IMR-90 (cell line): ENCODE measurements around the gene CLEC1A. TPM values are rescaled to one million over a fixed set of nuclear protein-coding genes. Genes with fewer than 3 reads are reported as not detected.

Experiments
- ATAC-seq: fragments of 200-7000 bp; cut with Tn5 transposase; 2 replicates; pipeline ENCODE4 v1.9.1; 2020; ENCODE audit warnings: low read depth, mild to moderate bottlenecking, moderate library complexity
- BruUV-seq: library from RNA; stranded (reverse); fragments of 400-500 nt; replicated peaks from 2 replicates; lab custom pipeline; 2021; lab: Mats Ljungman, UMichigan
- CTCF ChIA-PET: fragments of 300-600 bp; formaldehyde crosslinking; extraction: SDS; loops from one replicate; lab custom pipeline; 2021; ENCODE audit warnings: antibody characterized with exemption; lab: Yijun Ruan, JAX
- POLR2A ChIA-PET: fragments of 300-600 bp; sonication (Branson Sonifier 250); formaldehyde crosslinking; loops from one replicate; lab custom pipeline; 2022; ENCODE audit warnings: antibody characterized with exemption; ENCODE audit not compliant: unreplicated experiment; lab: Charles Lee
- DNase-seq: peaks from one replicate; pipeline ENCODE4 v3.0.0; 2013
- H2AFZ ChIP-seq: replicated peaks from 2 replicates; pipeline ENCODE3; 2013; ENCODE audit warnings: low read length, mild to moderate bottlenecking; ENCODE audit not compliant: poor library complexity
- H2AK5ac ChIP-seq: 2 replicates; pipeline ENCODE4 v1.6.1; 2013; ENCODE audit warnings: low read depth, low read length, inconsistent platforms
- H2AK9ac ChIP-seq: replicated peaks from 2 replicates; pipeline ENCODE3; 2013; ENCODE audit warnings: mild to moderate bottlenecking, low read depth, low read length, moderate library complexity; ENCODE audit not compliant: poor library complexity
- H2BK120ac ChIP-seq: 2 replicates; pipeline ENCODE4 v1.6.1; 2013; ENCODE audit warnings: low read depth, low read length, inconsistent platforms
- H2BK15ac ChIP-seq: 3 replicates; pipeline ENCODE4 v1.6.1; 2013; ENCODE audit warnings: low read depth, low read length, inconsistent platforms
- H2BK20ac ChIP-seq: 2 replicates; pipeline ENCODE4 v1.6.1; 2013; ENCODE audit warnings: low read depth, mild to moderate bottlenecking, inconsistent platforms, low read length, moderate library complexity
- H2BK5ac ChIP-seq: 2 replicates; pipeline ENCODE4 v1.6.1; 2013; ENCODE audit warnings: mild to moderate bottlenecking, low read depth, low read length, inconsistent platforms; ENCODE audit not compliant: poor library complexity, severe bottlenecking
- H3K14ac ChIP-seq: replicated peaks from 2 replicates; pipeline ENCODE4 v1.6.1; 2013; ENCODE audit warnings: low read depth, low read length, inconsistent platforms
- H3K18ac ChIP-seq: 2 replicates; pipeline ENCODE4 v1.6.1; 2013; ENCODE audit warnings: low read depth, low read length, control low read depth
- H3K23ac ChIP-seq: 2 replicates; pipeline ENCODE4 v1.6.1; 2013; ENCODE audit warnings: low read depth, low read length, inconsistent platforms
- H3K27ac ChIP-seq: 2 replicates; pipeline ENCODE4 v1.5.1; 2013; ENCODE audit warnings: mild to moderate bottlenecking, control low read depth, low read length; ENCODE audit not compliant: insufficient read depth
- H3K27me3 ChIP-seq: 2 replicates; pipeline ENCODE4 v1.6.1; 2013; ENCODE audit warnings: low read length; ENCODE audit not compliant: control insufficient read depth, insufficient read depth
- H3K36me3 ChIP-seq: 2 replicates; pipeline ENCODE4 v1.6.1; 2013; ENCODE audit warnings: low read length, mixed read lengths; ENCODE audit not compliant: control insufficient read depth, insufficient read depth
- H3K4ac ChIP-seq: 2 replicates; pipeline ENCODE4 v1.6.1; 2013; ENCODE audit warnings: low read depth, low read length, inconsistent platforms
- H3K4me1 ChIP-seq: 2 replicates; pipeline ENCODE4 v1.6.1; 2013; ENCODE audit warnings: low read length, mixed read lengths; ENCODE audit not compliant: control insufficient read depth, insufficient read depth
- H3K4me2 ChIP-seq: 2 replicates; pipeline ENCODE4 v1.6.1; 2013; ENCODE audit warnings: low read depth, mild to moderate bottlenecking, control low read depth, low read length, moderate library complexity
- H3K4me3 ChIP-seq: 2 replicates; pipeline ENCODE4 v1.5.1; 2013; ENCODE audit warnings: low read depth, mild to moderate bottlenecking, control low read depth, low read length, moderate library complexity; ENCODE audit not compliant: insufficient read depth
- H3K56ac ChIP-seq: 2 replicates; pipeline ENCODE4 v1.6.1; 2013; ENCODE audit warnings: low read length, inconsistent platforms; ENCODE audit not compliant: insufficient read depth; ENCODE audit errors: extremely low read depth
- H3K79me1 ChIP-seq, 2 experiments: 2 replicates each; pipeline ENCODE4 v1.6.1; 2013; ENCODE audit warnings: low read length in 2 of 2, inconsistent platforms in 1 of 2, low read depth in 1 of 2
- H3K9ac ChIP-seq: 2 replicates; pipeline ENCODE4 v1.6.1; 2013; ENCODE audit warnings: low read depth, low read length, control low read depth
- H3K9me1 ChIP-seq: 2 replicates; pipeline ENCODE4 v1.6.1; 2013; ENCODE audit warnings: low read length, inconsistent platforms; ENCODE audit not compliant: insufficient read depth
- H3K9me3 ChIP-seq: 2 replicates; pipeline ENCODE4 v1.6.1; 2013; ENCODE audit warnings: low read length; ENCODE audit not compliant: control insufficient read depth, insufficient read depth
- H4K20me1 ChIP-seq: 2 replicates; pipeline ENCODE4 v1.6.1; 2013; ENCODE audit warnings: low read length, inconsistent platforms; ENCODE audit not compliant: insufficient read depth
- H4K5ac ChIP-seq: 2 replicates; pipeline ENCODE4 v1.6.1; 2013; ENCODE audit warnings: mild to moderate bottlenecking, low read depth, low read length, control low read depth
- H4K8ac ChIP-seq, 2 experiments: 2 replicates each; pipeline ENCODE4 v1.6.1; 2013; ENCODE audit warnings: low read depth in 2 of 2, low read length in 2 of 2, control low read depth in 1 of 2, inconsistent platforms in 1 of 2
- H4K91ac ChIP-seq: 2 replicates; pipeline ENCODE4 v1.6.1; 2013; ENCODE audit warnings: low read depth, low read length, inconsistent platforms; ENCODE audit not compliant: insufficient read depth
- BHLHE40 ChIP-seq: fragments of 150-350 bp; IDR thresholded peaks from 2 replicates; pipeline ENCODE4 v1.6.1; 2016; ENCODE audit warnings: mild to moderate bottlenecking, low read depth, low read length
- CEBPB ChIP-seq: IDR thresholded peaks from 2 replicates; pipeline ENCODE4 v1.6.1; 2012; ENCODE audit warnings: low read depth, low read length, improper control_type of control experiment
- CHD1 ChIP-seq: IDR thresholded peaks from 2 replicates; pipeline ENCODE4 v1.6.1; 2012; ENCODE audit warnings: low read depth, low read length, improper control_type of control experiment
- CTCF ChIP-seq: conservative IDR thresholded peaks from 2 replicates; pipeline ENCODE4 v1.5.1; 2012; ENCODE audit warnings: mild to moderate bottlenecking, low read depth, low read length, improper control_type of control experiment
- ELK1 ChIP-seq: fragments of 150-350 bp; IDR thresholded peaks from 2 replicates; pipeline ENCODE4 v1.6.1; 2016; ENCODE audit warnings: low read depth, mild to moderate bottlenecking, low read length, moderate library complexity, borderline replicate concordance
- FOS ChIP-seq: fragments of 150-350 bp; IDR thresholded peaks from 2 replicates; pipeline ENCODE4 v1.6.1; 2016; ENCODE audit warnings: low read depth, low read length
- MAFK ChIP-seq: IDR thresholded peaks from 2 replicates; pipeline ENCODE4 v1.6.1; 2012; ENCODE audit warnings: low read depth, low read length, improper control_type of control experiment
- MAZ ChIP-seq: IDR thresholded peaks from 2 replicates; pipeline ENCODE4 v1.6.1; 2012; ENCODE audit warnings: low read depth, mild to moderate bottlenecking, low read length, improper control_type of control experiment, moderate library complexity, borderline replicate concordance
- MXI1 ChIP-seq: IDR thresholded peaks from 2 replicates; pipeline ENCODE4 v1.6.1; 2012; ENCODE audit warnings: low read depth, mild to moderate bottlenecking, low read length, moderate library complexity, borderline replicate concordance
- NFE2L2 ChIP-seq: fragments of 150-350 bp; IDR thresholded peaks from 2 replicates; pipeline ENCODE4 v1.6.1; 2016; ENCODE audit warnings: low read depth, mild to moderate bottlenecking, low read length
- POLR2A ChIP-seq: IDR thresholded peaks from 2 replicates; pipeline ENCODE4 v1.6.1; 2012; ENCODE audit warnings: mild to moderate bottlenecking, low read depth, low read length
- RAD21 ChIP-seq: IDR thresholded peaks from 2 replicates; pipeline ENCODE4 v1.6.1; 2012; ENCODE audit warnings: low read length, improper control_type of control experiment
- RCOR1 ChIP-seq: IDR thresholded peaks from 2 replicates; pipeline ENCODE4 v1.6.1; 2012; ENCODE audit warnings: mild to moderate bottlenecking, low read length, improper control_type of control experiment; ENCODE audit not compliant: insufficient replicate concordance
- RFX5 ChIP-seq: IDR thresholded peaks from 2 replicates; pipeline ENCODE4 v1.8.0; 2012; ENCODE audit warnings: low read depth, mild to moderate bottlenecking, low read length, moderate library complexity
- SMC3 ChIP-seq: fragments of 150-350 bp; IDR thresholded peaks from 2 replicates; pipeline ENCODE4 v1.6.1; 2016; ENCODE audit warnings: low read depth, mild to moderate bottlenecking, antibody characterized with exemption, low read length, moderate library complexity
- USF2 ChIP-seq: fragments of 150-350 bp; IDR thresholded peaks from 2 replicates; pipeline ENCODE4 v1.6.1; 2017; ENCODE audit warnings: mild to moderate bottlenecking, antibody characterized with exemption, low read length, low read depth
- WGBS, 2 experiments: methylation state at CpG; one replicate each; pipeline versions ENCODE4 v1.1.5 to v1.1.7; 2013; ENCODE audit warnings: missing lambda C conversion rate in 2 of 2; ENCODE audit not compliant: insufficient read length in 1 of 2; ENCODE audit errors: extremely low coverage in 2 of 2; 5-methylcytosine and 5-hydroxymethylcytosine counted together
- dilution Hi-C: fragments of 300-500 bp; cut with HindIII; formaldehyde crosslinking; loops from one replicate; pipeline ENCODE4 v1.14.3; 2018; ENCODE audit warnings: low sequenced_read_pairs; ENCODE audit not compliant: unreplicated experiment
- in situ Hi-C: fragments of 300-500 bp; cut with MboI; formaldehyde crosslinking; loops from 3 replicates; pipeline ENCODE4 v1.14.3; 2019; ENCODE audit warnings: low sequenced_read_pairs, inconsistent platforms, mixed read lengths
- intact Hi-C: fragments of 100-400 bp; cut with micrococcal nuclease; formaldehyde crosslinking; loops from 2 replicates; pipeline ENCODE4 v1.10.0; 2022
- polyA plus RNA-seq, 3 experiments: library from polyadenylated mRNA; depleted of rRNA; stranded (reverse); fragments of >200 nt; gene quantifications; 2 replicates each; pipeline ENCODE4 v1.2.3, GENCODE V29; 2012; ENCODE audit warnings: low replicate concordance in 1 of 3
- total RNA-seq: library from RNA; depleted of rRNA; stranded (reverse); fragments of >200 nt; gene quantifications from 2 replicates; pipeline ENCODE4 v1.2.3, GENCODE V29; 2012

CLEC1A gene
- total and polyA plus RNA-seq, 2 of the 4 experiments (the other 2 are of a cell fraction) = not detected

DNA sequence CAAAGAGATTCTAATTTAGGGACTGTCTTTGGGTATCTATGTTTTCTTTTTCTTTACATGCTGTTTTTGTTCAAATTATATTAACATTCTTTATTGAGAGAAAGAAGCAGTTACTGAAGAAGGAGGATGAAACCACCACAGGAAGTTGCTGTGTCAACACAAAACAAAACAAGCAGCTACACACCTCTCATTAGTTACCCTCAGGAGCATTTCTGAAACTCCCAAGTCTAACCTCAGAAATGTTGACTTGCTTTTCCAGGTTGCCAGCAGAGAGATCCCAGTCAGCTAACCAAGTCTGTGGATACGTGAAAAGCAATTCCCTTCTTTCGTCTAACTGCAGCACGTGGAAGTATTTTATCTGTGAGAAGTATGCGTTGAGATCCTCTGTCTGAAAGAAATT lies 33.5 kb downstream of the CLEC1A start:
- Histone ChIP-seq H2AFZ (no peak overlapping the region), H2BK120ac (no peak overlapping the region), H2BK15ac (no peak overlapping the region), H3K14ac (no peak overlapping the region), H3K9ac (no peak overlapping the region), H4K20me1 (no peaks in the 10 kb centered on the region), H3K4me1 (peaks cover 4% of the 10 kb centered on the region), H3K36me3 (no peaks in the 10 kb centered on the region), H3K4me3 (no peak overlapping the region), H3K27me3 (no peaks in the 10 kb centered on the region; the same call in 1 of the 2 replicates), H3K18ac (no peak overlapping the region), H2AK5ac (no peak overlapping the region), H3K4ac (no peak overlapping the region), H3K23ac (no peak overlapping the region), H4K91ac (no peak overlapping the region), H3K79me1 (no peaks in the 10 kb centered on the region), H3K27ac (no peak overlapping the region), H2AK9ac (no peak overlapping the region), H2BK5ac (no peak overlapping the region), H4K8ac (no peak overlapping the region), H2BK20ac (no peak overlapping the region), H4K5ac (no peak overlapping the region), H3K9me3 (no peaks in the 10 kb centered on the region), H3K56ac (no peak overlapping the region), H3K9me1 (0 out of 2 replicates have a peak, but pooled peaks cover 3% of the 10 kb centered on the region), H3K4me2 (no peak overlapping the region)
- no TSS peak for BruUV-seq
- ATAC-seq = no peak
- WGBS, 2 experiments = no CpG with 5 or more reads among the region's 4 CpGs
- ChIA-PET CTCF (no interaction called here), POLR2A (no interaction called here)
- DNase-seq = no peak
- intact Hi-C loops (no loop called here), in situ Hi-C loops (no loop called here), dilution Hi-C loops (no loop called here)
- TF ChIP-seq CHD1 (no peak), MAZ (no peak), ELK1 (no peak), RCOR1 (no peak), CEBPB (no peak), CTCF (no peak), FOS (no peak), USF2 (no peak), RAD21 (no peak), RFX5 (no peak), NFE2L2 (no peak), SMC3 (no peak), POLR2A (no peak), BHLHE40 (no peak), MXI1 (no peak), MAFK (no peak)
